Measurements from ENCODE around the gene C16orf95. TPM values are rescaled to one million over a fixed set of nuclear protein-coding genes. Genes with fewer than 3 reads are reported as not detected.

Gene C16orf95
- polyA plus RNA-seq: 2.8 and 5.9 TPM in 2 replicates
- polyA minus RNA-seq: 3.1 and 5.1 TPM in 2 replicates

- H3K9ac ChIP-seq (ENCODE audit: low read length): peak within 1 kb of the TSS; percentile 82
- H3K27me3 ChIP-seq (ENCODE audit: insufficient read depth, low read depth, low read length): no peaks in the 10 kb centered on the region
- no peaks in the 10 kb centered on the region for H4K20me1 ChIP-seq (ENCODE audit: insufficient read depth)
- no peaks in the 10 kb centered on the region for H3K9me3 ChIP-seq (ENCODE audit: low read length)
- no peaks in the 10 kb centered on the region for H3K9me2 ChIP-seq (ENCODE audit: insufficient read depth, low read length)
- H3K4me2 ChIP-seq (ENCODE audit: low read length): peak within 1 kb of the TSS; percentile 97
- H3F3A ChIP-seq (ENCODE audit: insufficient read depth, low read length, poor library complexity, severe bottlenecking): no peaks in the 10 kb centered on the region
- peaks cover 11% of the 10 kb centered on the region for H3K79me2 ChIP-seq (replicated peaks; ENCODE audit: insufficient read depth, low read length)
- peak within 1 kb of the TSS; percentile 76 for H3K4me3 ChIP-seq (ENCODE audit: low read length)
- H3K36me3 ChIP-seq (ENCODE audit: insufficient read depth, low read length): no peaks in the 10 kb centered on the region
- peak within 1 kb of the TSS; percentile 83 for H2AFZ ChIP-seq (ENCODE audit: low read depth, low read length)
- TF ChIP-seq TAF1 (IDR thresholded peaks at IDR 0.05; ENCODE audit: low read depth) (peak; percentile 91), EZH2 (IDR thresholded peaks at IDR 0.05; ENCODE audit: borderline replicate concordance, insufficient read depth, low read length, poor library complexity, severe bottlenecking) (no peak), POLR2AphosphoS5 (IDR thresholded peaks at IDR 0.05) (peak; percentile 97), EP300 (conservative IDR thresholded peaks at IDR 0.05; ENCODE audit: poor library complexity, severe bottlenecking) (peak; percentile 40), REST (IDR thresholded peaks at IDR 0.05; ENCODE audit: borderline replicate concordance) (peak; percentile 74), RAD21 (conservative IDR thresholded peaks at IDR 0.05) (peak; percentile 40), MXI1 (conservative IDR thresholded peaks at IDR 0.05; ENCODE audit: poor library complexity, severe bottlenecking) (peak; percentile 73), CTCF (IDR thresholded peaks at IDR 0.05; ENCODE audit: poor library complexity, severe bottlenecking) (peak; percentile 77), SMC3 (conservative IDR thresholded peaks at IDR 0.05; ENCODE audit: poor library complexity) (peak; percentile 60)
- peak within 1 kb of the TSS; percentile 87 for H3K27ac ChIP-seq (ENCODE audit: low read length)
Measured at GRCh38 chr16:87316923-87317749, at the start of gene C16orf95. TSS of gene C16orf95 (minus strand) at chr16:87317392. CDS start at chr16:87317242, 150 bp downstream.

GRCh38 chr16:87366930-87367329 lies 49.7 kb upstream of the C16orf95 start:
- no peaks in the 10 kb centered on the region for H3F3A ChIP-seq (ENCODE audit: insufficient read depth, low read length, poor library complexity, severe bottlenecking)
- no peak overlapping the region for H3K27ac ChIP-seq (ENCODE audit: low read length)
- H3K4me3 ChIP-seq (ENCODE audit: low read length): no peak overlapping the region
- H3K4me2 ChIP-seq (ENCODE audit: low read length): no peak overlapping the region
- peaks cover 2% of the 10 kb centered on the region for H3K36me3 ChIP-seq (ENCODE audit: insufficient read depth, low read length)
- no peak overlapping the region for H3K9ac ChIP-seq (ENCODE audit: low read length)
- no peaks in the 10 kb centered on the region for H3K27me3 ChIP-seq (ENCODE audit: insufficient read depth, low read depth, low read length)
- no peak overlapping the region for H2AFZ ChIP-seq (ENCODE audit: low read depth, low read length)
- no peaks in the 10 kb centered on the region for H4K20me1 ChIP-seq (ENCODE audit: insufficient read depth)
- no peak for TF ChIP-seq REST (IDR thresholded peaks at IDR 0.05; ENCODE audit: borderline replicate concordance)
- no peak for TF ChIP-seq MXI1 (conservative IDR thresholded peaks at IDR 0.05; ENCODE audit: poor library complexity, severe bottlenecking)
- no peak for TF ChIP-seq EZH2 (IDR thresholded peaks at IDR 0.05; ENCODE audit: borderline replicate concordance, insufficient read depth, low read length, poor library complexity, severe bottlenecking)
- no peak for TF ChIP-seq SMC3 (conservative IDR thresholded peaks at IDR 0.05; ENCODE audit: poor library complexity)
- TF ChIP-seq TAF1 (IDR thresholded peaks at IDR 0.05; ENCODE audit: low read depth): no peak
- no peak for TF ChIP-seq POLR2AphosphoS5 (IDR thresholded peaks at IDR 0.05)
- no peak for TF ChIP-seq CTCF (IDR thresholded peaks at IDR 0.05; ENCODE audit: poor library complexity, severe bottlenecking)
- TF ChIP-seq RAD21 (conservative IDR thresholded peaks at IDR 0.05): no peak
- no peak for TF ChIP-seq EP300 (conservative IDR thresholded peaks at IDR 0.05; ENCODE audit: poor library complexity, severe bottlenecking)
- no peaks in the 10 kb centered on the region for H3K9me2 ChIP-seq (ENCODE audit: insufficient read depth, low read length)
- no peaks in the 10 kb centered on the region for H3K79me2 ChIP-seq (replicated peaks; ENCODE audit: insufficient read depth, low read length)
- H3K9me3 ChIP-seq (ENCODE audit: low read length): no peaks in the 10 kb centered on the region

All from neural cell (in vitro differentiated cells).